DMS53 (cell line): ENCODE results near the gene CLDN6.
"Not testable (repeated sequence)": the region's sequence is repeated elsewhere in the genome, so short reads cannot be mapped to it uniquely, and the experiment has no call there.

Experiments
- DNase-seq: peaks from one replicate; lab custom pipeline; 2025; lab: John Stamatoyannopoulos, UW

CLDN6 gene

GRCh38 chr16:3017794-3018506 is at the start of gene CLDN6:
Gene CLDN6, minus strand, starts transcription at chr16:3018183. Its CDS starts 2,162 bp downstream, at chr16:3016021.
- DNase-seq = no peak

GRCh38 chr16:3066440-3066748 is 48.4 kb upstream of the CLDN6 start:
- no peak for DNase-seq

DNA sequence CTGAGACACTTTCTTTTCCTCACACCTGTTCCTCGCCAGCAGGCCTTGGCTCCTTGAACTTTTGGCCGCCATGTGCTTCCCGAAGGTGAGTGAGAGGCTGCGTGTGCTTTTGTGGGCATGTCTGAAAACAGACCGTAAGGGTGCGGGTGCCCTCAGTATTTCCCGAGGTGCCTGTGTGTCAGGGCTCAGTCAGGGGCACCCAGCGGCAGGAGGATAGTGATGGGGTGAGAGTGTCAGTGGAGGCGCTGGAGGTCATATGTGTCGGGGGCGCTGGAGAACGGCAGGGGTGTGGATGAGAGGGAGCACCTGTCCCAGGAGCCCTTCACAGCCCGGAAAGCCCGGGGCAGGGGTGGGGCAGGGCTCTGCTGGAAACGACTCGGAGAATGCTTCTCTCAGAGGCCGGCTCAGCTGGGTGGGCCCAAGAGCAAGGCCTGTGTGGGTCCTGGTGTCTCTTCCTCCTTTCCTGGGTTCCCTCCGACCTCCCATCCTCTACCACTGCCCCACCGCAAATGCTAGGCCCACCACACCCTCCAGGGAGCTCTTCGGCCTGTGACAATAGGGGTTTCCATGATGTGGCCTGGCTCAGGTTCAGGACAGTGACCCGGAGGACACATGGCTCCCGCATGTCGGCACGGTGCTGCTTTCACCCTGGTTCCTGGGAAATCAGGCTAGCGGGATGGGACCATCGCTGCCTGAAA is 47.9 kb upstream of the CLDN6 start:
- no peak for DNase-seq

DNA sequence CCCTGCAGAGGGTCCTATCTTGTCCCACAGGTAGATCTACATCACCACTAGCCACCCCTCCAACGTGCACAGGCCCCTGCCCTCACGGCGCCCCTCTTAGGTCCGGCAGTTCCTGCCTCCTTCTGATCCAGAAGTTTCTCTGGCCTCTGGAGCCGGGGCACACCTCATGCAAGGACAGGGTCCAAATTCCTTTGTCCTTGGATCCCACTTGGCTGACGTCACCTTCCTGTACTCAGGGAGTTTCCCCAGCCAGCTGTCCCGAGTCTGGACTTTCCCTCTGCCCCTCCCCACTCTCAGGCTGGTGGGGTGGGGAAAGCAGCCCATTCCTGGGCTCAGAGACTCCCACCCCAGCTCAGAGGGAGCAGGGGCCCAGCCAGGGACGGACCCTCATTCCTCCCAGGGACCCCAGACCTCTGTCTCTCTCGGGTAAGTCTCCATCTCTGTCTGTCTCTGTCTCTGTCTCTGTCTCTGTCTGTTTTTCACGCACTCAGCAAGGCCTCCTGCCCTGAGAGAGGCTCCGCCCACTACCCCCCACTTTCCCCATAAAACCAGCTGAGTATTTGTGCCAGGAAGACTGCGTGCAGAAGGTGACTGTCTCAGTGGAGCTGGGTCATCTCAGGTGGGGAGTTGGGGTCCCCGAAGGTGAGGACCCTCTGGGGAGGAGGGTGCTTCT is 47.2 kb upstream of the CLDN6 start, which contains the start of gene IL32:
TSS of gene IL32 (plus strand) at position 572 of the 673 bp plus-strand sequence. CDS start 172 bp downstream, outside the sequence.
- peak; percentile 54 for DNase-seq

GRCh38 chr16:3063625-3064386 is 45.8 kb upstream of the CLDN6 start:
- DNase-seq = no peak

DNA sequence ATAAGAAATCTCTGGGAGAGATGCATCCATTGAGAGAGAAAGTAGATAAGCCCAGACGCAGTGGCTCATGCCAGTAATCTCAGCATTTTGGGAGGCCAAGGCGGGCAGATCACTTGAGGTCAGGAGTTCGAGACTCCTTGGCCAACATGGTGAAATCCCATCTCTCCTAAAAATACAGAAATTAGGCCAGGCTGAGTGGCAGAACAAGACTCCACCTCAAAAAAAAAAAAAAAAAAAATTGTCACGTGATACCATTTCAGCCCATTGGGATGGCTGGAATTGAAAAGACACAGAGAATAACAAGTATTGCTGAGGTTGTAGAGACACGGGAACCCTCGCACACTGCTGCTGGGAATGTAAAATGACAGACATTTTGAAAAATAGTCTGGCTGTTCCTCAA is 44.6 kb upstream of the CLDN6 start:
- DNase-seq = no peak

DNA sequence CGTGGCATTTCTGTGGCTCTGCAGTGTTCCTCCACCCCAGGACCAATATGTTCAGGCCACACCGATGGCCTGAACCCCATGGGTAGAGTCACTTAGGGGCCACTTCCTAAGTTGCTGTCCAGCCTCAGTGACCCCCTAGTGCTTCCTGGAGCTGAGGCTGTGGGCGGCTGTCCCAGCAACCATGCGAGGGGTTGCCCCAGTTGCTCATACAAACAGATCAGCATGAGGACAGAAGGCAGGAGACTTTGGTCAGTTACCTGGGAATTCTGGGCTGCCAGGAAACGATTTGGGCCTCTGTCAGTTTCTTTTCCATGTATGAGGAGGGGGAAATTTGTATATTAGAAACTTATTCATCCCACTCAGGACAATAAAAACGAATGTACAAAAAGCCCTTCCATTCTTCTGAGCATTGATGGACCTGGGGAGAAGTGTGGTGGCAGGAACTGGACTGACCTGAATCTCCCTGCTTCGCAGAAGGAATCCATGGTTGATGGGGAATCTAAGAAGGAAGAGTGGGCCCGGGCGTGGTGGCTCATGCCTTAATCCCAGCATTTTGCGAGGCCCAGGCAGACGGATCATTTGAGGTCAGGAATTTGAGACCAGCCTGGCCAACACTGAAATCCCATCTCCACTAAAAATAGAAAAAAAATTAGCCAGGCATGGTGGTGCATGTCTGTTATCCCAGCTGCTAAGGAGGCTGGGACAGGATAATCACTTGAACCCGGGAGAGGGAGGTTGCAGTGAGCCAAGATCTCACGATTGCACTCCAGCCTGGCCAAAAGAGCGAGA is 42.5 kb upstream of the CLDN6 start:
- DNase-seq = no peak

DNA sequence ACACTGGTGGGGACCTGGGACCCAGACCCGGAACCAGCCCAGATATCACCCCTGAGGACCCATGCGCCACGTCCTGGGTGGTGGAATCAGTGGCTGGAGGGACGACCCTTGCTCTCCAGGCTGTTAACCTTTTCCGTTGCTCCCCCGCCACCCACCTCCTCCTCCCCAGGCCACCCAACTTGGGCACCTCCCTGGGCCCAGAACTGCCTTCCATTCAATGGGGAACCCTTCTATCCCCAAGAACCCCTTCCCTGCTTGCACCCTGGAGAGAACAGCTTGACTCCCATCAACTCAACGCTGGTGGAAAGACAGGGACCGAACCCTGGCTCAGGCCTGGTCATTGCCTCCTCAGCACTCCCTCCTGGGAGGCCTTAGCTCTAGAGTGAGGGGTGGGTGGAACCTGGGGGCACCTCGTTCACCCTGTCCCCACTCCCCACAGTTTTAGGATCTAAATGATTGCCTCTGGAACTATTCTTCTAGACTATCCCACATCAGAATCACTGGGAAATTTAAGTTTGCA is 41.8 kb upstream of the CLDN6 start:
- no peak for DNase-seq

- DNase-seq = peak; percentile 90
These were observed 41.2 kb upstream of the CLDN6 start for GRCh38 chr16:3059041-3059722.

GRCh38 chr16:3058139-3059030 is 40.4 kb upstream of the CLDN6 start:
- DNase-seq = peak; percentile 54

- no peak for DNase-seq
These were observed 39.5 kb upstream of the CLDN6 start for GRCh38 chr16:3057181-3058138.

DNA sequence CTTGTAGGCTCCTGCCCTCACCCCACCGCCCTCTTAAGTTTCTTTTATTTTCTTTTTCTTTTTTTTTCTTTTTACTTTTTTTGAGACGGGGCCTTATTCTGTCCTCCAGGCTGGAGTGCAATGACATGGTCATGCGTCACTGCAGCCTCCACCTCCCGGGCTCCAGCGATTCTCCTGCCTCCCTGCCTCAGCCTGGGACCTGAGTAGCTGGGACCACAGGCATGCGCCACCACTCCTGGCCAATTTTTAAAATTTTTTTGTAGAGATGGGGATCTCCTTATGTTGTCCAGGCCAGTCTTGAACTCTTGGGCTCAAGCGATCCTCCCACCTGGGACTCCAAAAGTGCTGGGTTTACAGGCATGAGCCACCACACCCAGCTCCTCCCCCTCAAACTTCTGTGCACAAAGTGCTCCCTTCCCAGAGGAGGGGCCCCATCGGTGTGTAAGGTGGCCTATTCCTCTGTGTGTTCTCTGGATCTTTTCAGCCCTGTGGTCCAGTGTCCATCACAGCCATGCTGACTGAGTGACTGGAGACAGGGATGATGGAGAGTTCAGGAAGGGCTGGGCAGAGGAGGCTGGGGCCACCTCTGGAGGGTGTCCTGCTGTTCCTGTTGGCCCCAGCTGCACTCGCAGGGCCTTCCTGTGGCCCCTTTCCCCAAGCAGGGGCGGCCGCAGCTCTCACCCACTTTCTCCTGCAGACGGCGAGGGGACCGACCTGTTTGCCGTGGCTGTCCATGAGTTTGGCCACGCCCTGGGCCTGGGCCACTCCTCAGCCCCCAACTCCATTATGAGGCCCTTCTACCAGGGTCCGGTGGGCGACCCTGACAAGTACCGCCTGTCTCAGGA is 38.6 kb upstream of the CLDN6 start:
- no peak for DNase-seq

GRCh38 chr16:3055734-3056115 is 37.7 kb upstream of the CLDN6 start:
- DNase-seq = not testable (repeated sequence)

GRCh38 chr16:3054965-3055733 is 37.2 kb upstream of the CLDN6 start:
- DNase-seq = no peak

GRCh38 chr16:3053330-3053710 is 35.3 kb upstream of the CLDN6 start:
- DNase-seq = not testable (repeated sequence)

GRCh38 chr16:3052571-3053329 is 34.8 kb upstream of the CLDN6 start:
- not testable (repeated sequence) for DNase-seq
